Measurements from ENCODE around the gene C3orf52.

Gene C3orf52

DNA sequence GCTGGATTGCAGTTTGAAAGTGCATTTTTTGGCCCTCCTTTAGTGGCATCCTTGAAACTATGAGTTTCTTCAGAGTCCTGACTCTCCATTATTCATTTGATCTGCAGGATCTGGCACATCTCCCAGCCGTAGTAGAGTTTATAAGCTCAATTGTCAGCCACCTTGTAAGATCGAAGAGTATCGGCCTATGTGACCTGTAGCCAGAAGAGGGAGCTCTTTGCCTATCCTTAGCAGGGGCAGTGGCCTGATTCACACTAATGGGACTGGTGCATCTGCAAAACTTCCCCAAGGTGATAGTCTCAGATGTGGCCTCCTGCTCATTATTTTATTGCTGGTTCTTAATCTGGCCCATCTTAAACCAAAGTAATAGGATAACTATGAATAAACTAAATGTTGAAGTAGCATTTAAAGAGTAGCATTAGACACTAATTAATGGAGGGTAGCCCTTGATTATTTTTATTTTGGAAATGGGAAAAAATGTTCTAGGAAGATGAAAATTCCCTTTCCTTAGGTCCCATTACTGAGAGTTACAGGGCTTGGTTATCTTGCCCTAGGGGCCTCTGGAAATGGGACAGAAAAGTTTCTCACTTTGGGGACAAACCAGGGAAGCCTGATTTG, 25.7 kb downstream of the C3orf52 start:
- Histone ChIP-seq H3K9ac (ENCODE audit: low read length) (no peak overlapping the region), H3K36me3 (ENCODE audit: control insufficient read depth, low read depth, low read length) (peaks cover 14% of the 10 kb centered on the region), H3K4me3 (ENCODE audit: low read length) (no peak overlapping the region), H3K4me1 (ENCODE audit: control insufficient read depth, low read depth, low read length) (no peaks in the 10 kb centered on the region), H3K27ac (ENCODE audit: low read length) (no peak overlapping the region), H3K9me3 (ENCODE audit: control insufficient read depth, low read depth, low read length) (no peaks in the 10 kb centered on the region), H3K27me3 (ENCODE audit: control insufficient read depth, insufficient read depth, low read length) (no peaks in the 10 kb centered on the region)

DNA sequence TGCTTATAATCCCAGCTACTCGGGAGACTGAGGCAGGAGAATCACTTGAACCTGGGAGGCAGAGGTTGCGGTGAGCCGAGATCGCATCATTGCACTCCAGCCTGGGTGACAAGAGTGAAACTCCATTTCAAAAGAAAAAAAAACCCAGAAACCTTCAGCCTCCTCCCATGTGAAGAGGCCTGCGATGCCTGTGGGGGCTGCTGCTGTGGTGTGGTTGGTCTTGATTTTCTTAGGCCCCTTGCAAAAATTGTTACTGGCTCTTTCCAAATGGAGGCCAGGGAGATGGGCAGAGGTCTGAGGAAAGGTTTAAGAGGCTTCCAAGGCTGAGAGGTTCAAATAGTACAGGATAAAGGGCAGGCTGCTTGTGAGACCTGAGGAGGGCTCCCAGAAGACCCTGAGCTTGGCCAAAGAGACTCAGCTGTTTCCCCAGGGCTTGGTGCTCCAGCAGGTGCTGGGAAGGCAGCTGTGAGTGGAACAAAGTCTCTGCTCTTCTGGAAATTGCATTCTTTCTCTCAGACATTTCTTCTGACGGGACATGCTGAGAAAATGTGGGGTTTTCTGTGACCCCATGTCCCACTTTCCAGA, 28.5 kb downstream of the C3orf52 start:
- H3K4me1 ChIP-seq (ENCODE audit: control insufficient read depth, low read depth, low read length), result no peaks in the 10 kb centered on the region
- peaks cover 17% of the 10 kb centered on the region for H3K36me3 ChIP-seq (ENCODE audit: control insufficient read depth, low read depth, low read length)
- no peaks in the 10 kb centered on the region for H3K9me3 ChIP-seq (ENCODE audit: control insufficient read depth, low read depth, low read length)
- no peak overlapping the region for H3K9ac ChIP-seq (ENCODE audit: low read length)
- H3K27me3 ChIP-seq (ENCODE audit: control insufficient read depth, insufficient read depth, low read length), result no peaks in the 10 kb centered on the region
- no peak overlapping the region for H3K27ac ChIP-seq (ENCODE audit: low read length)
- H3K4me3 ChIP-seq (ENCODE audit: low read length), result no peak overlapping the region

DNA sequence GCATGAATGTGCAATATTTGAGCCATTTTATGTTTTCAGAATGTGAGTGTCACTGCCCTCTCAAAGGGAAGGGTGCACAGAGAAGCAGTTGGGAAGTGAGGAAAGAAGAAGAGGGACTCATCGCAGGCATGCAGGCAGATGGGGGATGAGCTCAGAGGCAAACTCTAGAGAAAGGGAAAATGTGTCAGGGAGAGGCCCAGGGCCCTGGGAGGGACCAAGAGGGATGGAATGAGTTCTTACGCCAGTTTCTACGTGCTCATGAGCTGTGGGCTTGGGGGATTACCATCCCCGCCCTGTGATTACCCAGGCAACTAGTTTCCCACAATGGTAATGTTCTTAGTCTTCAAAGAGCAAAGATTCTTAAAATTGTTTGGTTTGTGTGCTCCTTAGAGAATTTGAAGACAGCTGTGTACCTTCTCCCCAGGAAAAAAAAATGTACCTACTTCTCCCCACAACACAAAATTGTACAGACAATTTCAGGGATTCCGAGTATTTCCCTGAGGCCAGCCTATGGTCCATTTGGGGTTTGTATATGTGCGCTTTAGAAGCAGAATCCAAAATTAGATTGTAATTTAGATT, 29.1 kb downstream of the C3orf52 start:
- Histone ChIP-seq H3K4me3 (ENCODE audit: low read length) (no peak overlapping the region), H3K9ac (ENCODE audit: low read length) (no peak overlapping the region), H3K4me1 (ENCODE audit: control insufficient read depth, low read depth, low read length) (no peaks in the 10 kb centered on the region), H3K27me3 (ENCODE audit: control insufficient read depth, insufficient read depth, low read length) (no peaks in the 10 kb centered on the region), H3K36me3 (ENCODE audit: control insufficient read depth, low read depth, low read length) (peaks cover 17% of the 10 kb centered on the region), H3K9me3 (ENCODE audit: control insufficient read depth, low read depth, low read length) (no peaks in the 10 kb centered on the region), H3K27ac (ENCODE audit: low read length) (no peak overlapping the region)

DNA sequence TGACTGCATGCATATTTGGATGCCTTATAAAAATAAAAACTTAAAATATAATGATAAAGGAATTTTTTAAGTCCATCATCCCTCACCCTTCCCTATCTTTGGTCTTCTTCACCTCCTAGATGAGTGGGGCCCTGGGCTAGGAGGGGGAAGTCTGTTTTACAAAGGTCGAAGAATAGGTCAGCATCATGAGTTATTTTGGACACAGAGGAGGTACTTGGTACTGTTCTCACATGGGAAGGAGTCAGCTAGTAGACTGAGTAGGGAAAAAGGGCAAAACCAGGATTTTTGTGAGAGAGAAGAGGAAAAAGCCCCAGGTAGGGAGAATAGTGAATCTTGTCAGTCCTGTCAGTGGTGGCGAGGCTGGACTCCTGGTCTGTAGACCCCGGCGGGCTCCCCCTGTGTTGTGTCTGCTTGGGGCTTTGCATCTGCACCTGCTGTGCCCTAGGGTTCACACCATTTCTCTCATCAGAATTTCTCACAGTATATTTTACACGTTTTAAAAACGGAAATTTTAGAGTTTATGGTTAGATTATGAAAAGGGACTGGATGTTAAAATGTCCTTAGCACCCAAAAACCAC, 29.7 kb downstream of the C3orf52 start:
- Histone ChIP-seq H3K36me3 (ENCODE audit: control insufficient read depth, low read depth, low read length) (peaks cover 17% of the 10 kb centered on the region), H3K27ac (ENCODE audit: low read length) (no peak overlapping the region), H3K9me3 (ENCODE audit: control insufficient read depth, low read depth, low read length) (no peaks in the 10 kb centered on the region), H3K27me3 (ENCODE audit: control insufficient read depth, insufficient read depth, low read length) (no peaks in the 10 kb centered on the region), H3K4me3 (ENCODE audit: low read length) (no peak overlapping the region), H3K9ac (ENCODE audit: low read length) (no peak overlapping the region), H3K4me1 (ENCODE audit: control insufficient read depth, low read depth, low read length) (no peaks in the 10 kb centered on the region)

DNA sequence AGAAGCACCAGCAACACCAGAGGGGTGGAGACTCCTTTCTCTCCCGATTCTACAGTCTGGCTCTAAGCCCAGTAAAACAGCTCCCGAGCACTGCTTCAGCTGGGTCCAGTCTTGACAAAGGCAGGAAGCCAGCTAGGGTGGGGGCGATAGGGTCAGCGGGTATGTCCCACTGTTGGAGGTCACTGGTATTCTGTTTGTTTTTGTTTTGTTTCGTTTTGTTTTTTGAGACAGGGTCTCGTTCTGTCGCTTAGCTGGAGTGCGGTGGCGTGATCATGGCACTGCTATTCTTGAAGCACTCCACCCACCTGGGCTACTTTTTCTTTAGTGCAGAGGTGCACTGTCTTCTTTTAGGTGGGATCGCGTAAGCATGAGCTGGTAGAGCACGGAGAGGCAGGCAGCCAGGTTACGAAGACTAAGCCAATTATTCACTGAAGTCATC, 30.6 kb downstream of the C3orf52 start:
- H3K27ac ChIP-seq (ENCODE audit: low read length), result no peak overlapping the region
- no peaks in the 10 kb centered on the region for H3K27me3 ChIP-seq (ENCODE audit: control insufficient read depth, insufficient read depth, low read length)
- H3K4me3 ChIP-seq (ENCODE audit: low read length), result no peak overlapping the region
- H3K9ac ChIP-seq (ENCODE audit: low read length), result no peak overlapping the region
- H3K9me3 ChIP-seq (ENCODE audit: control insufficient read depth, low read depth, low read length), result no peaks in the 10 kb centered on the region
- peaks cover 17% of the 10 kb centered on the region for H3K36me3 ChIP-seq (ENCODE audit: control insufficient read depth, low read depth, low read length)
- no peaks in the 10 kb centered on the region for H3K4me1 ChIP-seq (ENCODE audit: control insufficient read depth, low read depth, low read length)

DNA sequence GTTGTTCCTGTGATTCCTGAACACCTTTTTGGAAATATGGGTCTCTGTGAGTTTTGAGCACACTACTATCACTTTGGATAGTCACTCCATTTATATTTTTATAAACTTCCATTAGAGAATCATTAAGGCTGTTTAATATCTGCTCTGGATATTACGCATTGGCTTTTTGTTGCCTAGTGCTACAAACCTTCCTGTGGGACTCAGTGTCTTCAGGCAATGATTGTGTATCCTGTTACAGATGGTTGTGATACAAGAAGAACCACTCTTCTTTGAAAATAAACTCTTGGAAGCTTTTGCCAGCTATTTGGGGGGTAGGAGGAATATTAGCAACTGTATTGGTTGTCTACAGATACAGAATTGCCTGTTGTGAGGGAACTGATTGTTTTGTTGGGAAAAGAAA, 31.2 kb downstream of the C3orf52 start:
- Histone ChIP-seq H3K9ac (ENCODE audit: low read length) (no peak overlapping the region), H3K4me3 (ENCODE audit: low read length) (no peak overlapping the region), H3K36me3 (ENCODE audit: control insufficient read depth, low read depth, low read length) (peaks cover 17% of the 10 kb centered on the region), H3K27ac (ENCODE audit: low read length) (no peak overlapping the region), H3K4me1 (ENCODE audit: control insufficient read depth, low read depth, low read length) (no peaks in the 10 kb centered on the region), H3K9me3 (ENCODE audit: control insufficient read depth, low read depth, low read length) (no peaks in the 10 kb centered on the region), H3K27me3 (ENCODE audit: control insufficient read depth, insufficient read depth, low read length) (no peaks in the 10 kb centered on the region)

DNA sequence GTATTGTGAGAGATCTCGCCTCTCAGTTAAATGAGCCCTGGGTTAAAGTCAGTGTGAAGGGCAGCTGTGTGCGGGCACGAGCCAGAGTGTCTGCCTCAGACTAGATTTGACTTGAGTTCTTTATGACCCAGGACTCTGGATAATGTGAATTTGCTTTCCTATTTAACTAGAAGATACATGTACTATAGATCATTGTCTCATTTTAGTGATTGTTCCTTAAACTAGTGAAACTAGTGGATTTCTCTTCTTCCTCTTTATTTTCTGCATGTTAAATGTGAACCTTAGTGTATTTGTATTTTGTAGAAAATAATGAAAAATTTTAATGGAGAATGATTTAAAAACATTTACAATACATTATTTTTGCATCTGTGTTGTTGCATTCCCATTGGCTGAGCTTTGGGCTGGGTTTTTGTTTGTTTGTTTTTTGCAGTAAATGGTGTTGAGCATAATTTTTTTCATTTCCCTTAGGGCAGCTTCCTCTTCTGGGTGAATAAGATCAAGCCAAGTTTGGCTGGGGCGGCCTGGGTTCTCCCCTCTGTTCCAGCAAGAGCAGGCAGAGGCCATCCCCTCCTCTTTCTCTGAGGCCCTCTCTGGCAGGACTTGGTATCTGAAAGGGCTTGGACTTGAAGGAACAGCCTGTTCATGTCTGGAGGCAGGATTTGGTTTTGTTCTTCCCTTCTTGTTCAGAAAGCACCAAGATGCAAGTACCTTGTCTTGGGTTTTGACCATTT, 31.8 kb downstream of the C3orf52 start:
- H3K4me3 ChIP-seq (ENCODE audit: low read length), result no peak overlapping the region
- no peak overlapping the region for H3K27ac ChIP-seq (ENCODE audit: low read length)
- H3K9ac ChIP-seq (ENCODE audit: low read length), result no peak overlapping the region
- H3K36me3 ChIP-seq (ENCODE audit: control insufficient read depth, low read depth, low read length), result peaks cover 15% of the 10 kb centered on the region
- no peaks in the 10 kb centered on the region for H3K9me3 ChIP-seq (ENCODE audit: control insufficient read depth, low read depth, low read length)
- no peaks in the 10 kb centered on the region for H3K4me1 ChIP-seq (ENCODE audit: control insufficient read depth, low read depth, low read length)
- H3K27me3 ChIP-seq (ENCODE audit: control insufficient read depth, insufficient read depth, low read length), result no peaks in the 10 kb centered on the region

DNA sequence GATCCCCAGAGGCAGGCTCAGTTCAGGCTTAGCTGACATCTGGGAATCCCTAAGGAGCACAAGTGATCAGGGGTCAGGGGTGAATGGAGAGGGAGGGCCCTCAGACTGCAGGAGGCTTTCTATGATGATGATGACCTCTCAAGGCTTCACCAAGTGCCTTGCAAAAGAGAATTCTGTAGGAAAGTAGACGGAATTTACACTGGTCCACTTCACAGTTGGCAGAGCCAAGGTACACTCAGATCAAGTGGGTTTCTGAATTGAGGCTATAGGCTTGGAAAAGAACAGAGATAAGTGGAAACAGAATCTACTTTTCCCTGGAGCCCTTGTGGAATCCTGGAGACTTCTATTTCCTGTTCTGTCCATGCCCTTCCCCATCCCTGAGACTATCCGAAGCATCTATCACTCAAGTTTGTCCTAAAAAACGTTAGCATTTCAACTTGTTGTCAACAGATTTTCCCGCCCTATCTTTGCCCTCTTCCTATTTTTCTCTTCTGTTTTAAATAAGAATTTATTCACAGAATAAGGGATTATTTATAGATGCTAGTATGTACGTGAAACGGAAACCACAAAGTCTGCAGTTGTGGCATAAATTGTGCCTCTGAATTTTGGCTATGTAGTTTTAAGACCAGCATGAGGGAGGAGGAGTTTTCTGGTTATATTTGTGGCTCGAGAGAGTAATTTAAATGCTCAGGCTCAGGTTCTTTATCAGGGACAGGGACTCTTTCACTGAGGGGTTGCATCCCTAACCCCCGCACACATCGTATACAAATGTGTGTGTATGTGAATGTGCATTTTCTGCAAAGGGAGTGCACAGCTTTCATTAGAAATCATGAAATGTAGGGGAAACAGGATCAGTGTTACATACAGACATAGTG, 34.0 kb downstream of the C3orf52 start:
- H3K9me3 ChIP-seq (ENCODE audit: control insufficient read depth, low read depth, low read length), result no peaks in the 10 kb centered on the region
- no peak overlapping the region for H3K9ac ChIP-seq (ENCODE audit: low read length)
- no peak overlapping the region for H3K4me3 ChIP-seq (ENCODE audit: low read length)
- H3K4me1 ChIP-seq (ENCODE audit: control insufficient read depth, low read depth, low read length), result no peaks in the 10 kb centered on the region
- peaks cover 8% of the 10 kb centered on the region for H3K36me3 ChIP-seq (ENCODE audit: control insufficient read depth, low read depth, low read length)
- no peak overlapping the region for H3K27ac ChIP-seq (ENCODE audit: low read length)
- no peaks in the 10 kb centered on the region for H3K27me3 ChIP-seq (ENCODE audit: control insufficient read depth, insufficient read depth, low read length)

DNA sequence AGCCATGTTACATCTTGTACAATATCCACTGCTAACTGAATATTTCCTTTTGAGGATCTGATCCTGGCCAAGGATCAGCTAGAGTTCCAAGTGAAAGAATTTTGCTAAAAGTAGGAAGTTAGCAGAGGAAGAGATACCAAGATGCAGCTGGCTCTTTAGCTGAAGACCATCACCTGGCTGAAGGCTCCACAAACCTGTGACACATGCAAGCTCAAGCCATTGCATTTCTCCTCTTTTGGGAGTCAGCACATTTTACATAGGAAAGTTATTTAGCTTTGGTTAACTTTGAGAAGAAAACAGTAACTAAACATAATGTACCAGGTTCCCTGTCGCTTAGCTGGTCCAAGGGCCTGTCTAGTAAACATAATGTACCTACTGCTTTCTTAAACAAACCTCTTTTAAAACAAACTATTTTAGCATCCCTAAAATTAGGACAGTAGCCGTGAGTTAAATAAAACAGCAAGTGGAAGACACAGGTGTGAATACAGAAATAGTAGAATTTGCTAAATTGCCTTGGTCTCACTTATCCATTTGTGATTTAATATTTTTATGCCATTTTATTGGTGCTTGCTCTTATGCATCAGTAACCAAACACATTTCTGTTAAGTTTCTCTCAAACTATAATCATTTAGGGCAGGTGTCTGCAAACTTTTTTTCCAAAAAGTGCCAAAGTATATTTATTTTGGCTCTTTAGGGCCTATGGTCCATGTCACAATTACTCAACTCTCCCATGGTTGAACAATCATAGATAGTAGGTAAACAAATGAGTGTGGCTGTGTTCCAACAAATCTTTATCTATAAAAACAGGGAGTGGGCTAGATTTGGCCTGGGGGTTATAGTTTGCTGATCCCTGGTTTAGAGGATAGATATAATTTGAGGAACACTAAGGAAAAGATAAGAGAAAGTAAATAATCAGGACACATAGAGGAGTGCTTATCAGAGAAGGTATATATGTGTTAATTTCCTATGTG, 35.7 kb downstream of the C3orf52 start:
- Histone ChIP-seq H3K4me3 (ENCODE audit: low read length) (no peak overlapping the region), H3K9ac (ENCODE audit: low read length) (no peak overlapping the region), H3K27me3 (ENCODE audit: control insufficient read depth, insufficient read depth, low read length) (no peaks in the 10 kb centered on the region), H3K27ac (ENCODE audit: low read length) (no peak overlapping the region), H3K4me1 (ENCODE audit: control insufficient read depth, low read depth, low read length) (peaks cover 16% of the 10 kb centered on the region), H3K9me3 (ENCODE audit: control insufficient read depth, low read depth, low read length) (no peaks in the 10 kb centered on the region), H3K36me3 (ENCODE audit: control insufficient read depth, low read depth, low read length) (peaks cover 3% of the 10 kb centered on the region)

DNA sequence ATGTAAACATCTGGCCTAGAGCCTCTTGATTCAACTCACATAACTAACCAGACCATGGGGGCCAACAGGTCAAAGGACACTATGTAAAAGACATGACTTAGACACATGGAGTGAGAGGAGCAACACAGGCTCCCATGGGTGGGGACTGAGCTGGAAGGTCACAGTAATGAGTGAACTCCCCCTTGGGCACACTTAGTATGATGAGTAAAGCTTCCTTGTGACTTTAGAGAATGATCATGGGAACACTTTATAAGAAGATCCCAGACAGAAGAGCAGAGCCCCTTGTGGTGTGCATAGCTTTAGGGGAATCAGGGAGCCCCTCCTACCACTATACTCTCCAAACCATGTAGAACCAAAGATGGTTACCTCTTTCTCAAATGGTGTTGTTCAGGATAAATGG, 36.7 kb downstream of the C3orf52 start:
- H3K9ac ChIP-seq (ENCODE audit: low read length), result no peak overlapping the region
- H3K36me3 ChIP-seq (ENCODE audit: control insufficient read depth, low read depth, low read length), result no peaks in the 10 kb centered on the region
- H3K27ac ChIP-seq (ENCODE audit: low read length), result no peak overlapping the region

More for the DNA sequence above, 36.7 kb downstream of the C3orf52 start:
- H3K9me3 ChIP-seq (ENCODE audit: control insufficient read depth, low read depth, low read length), result no peaks in the 10 kb centered on the region
- H3K4me3 ChIP-seq (ENCODE audit: low read length), result no peak overlapping the region
- H3K4me1 ChIP-seq (ENCODE audit: control insufficient read depth, low read depth, low read length), result peaks cover 26% of the 10 kb centered on the region
- H3K27me3 ChIP-seq (ENCODE audit: control insufficient read depth, insufficient read depth, low read length), result no peaks in the 10 kb centered on the region

All from iPS-18a (cell line).